Bronchial epithelial cell (primary cell): Measurements from ENCODE around the gene HSD17B1. TPM values are rescaled to one million over a fixed set of nuclear protein-coding genes. Genes with fewer than 3 reads are reported as not detected.

Experiments used
- DNase-seq: peaks from one replicate; pipeline ENCODE4 v3.0.0-alpha.2; 2010; ENCODE audit warnings: low read depth
- FAIRE-seq: peaks from 2 replicates; lab custom pipeline; 2011; peaks lifted over from hg19 to GRCh38; lab: Jason Lieb, UNC
- H3K27me3 ChIP-seq: 2 replicates; pipeline ENCODE4 v1.5.1; 2011; ENCODE audit warnings: low read length; ENCODE audit not compliant: control insufficient read depth, insufficient read depth
- H3K36me3 ChIP-seq: 2 replicates; pipeline ENCODE4 v1.5.1; 2011; ENCODE audit warnings: low read length; ENCODE audit not compliant: control insufficient read depth, insufficient read depth
- H3K4me3 ChIP-seq: 2 replicates; pipeline ENCODE4 v1.5.1; 2011; ENCODE audit warnings: mild to moderate bottlenecking, low read depth, low read length, control low read depth
- total RNA-seq: library from RNA; depleted of rRNA; stranded (reverse); fragments of >200 nt; gene quantifications from 2 replicates; pipeline ENCODE4 v1.2.1, GENCODE V29; 2014
- TF ChIP-seq, protein P1 (sequence below): IDR thresholded peaks from 2 replicates; pipeline ENCODE4 v1.5.1; 2011; ENCODE audit warnings: mild to moderate bottlenecking, moderate library complexity, low read length, control low read depth, inconsistent platforms; ENCODE audit not compliant: insufficient read depth, severe bottlenecking

The HSD17B1 gene
- total RNA-seq, 1 donor from 2014 or later: 7.4 TPM

DNA sequence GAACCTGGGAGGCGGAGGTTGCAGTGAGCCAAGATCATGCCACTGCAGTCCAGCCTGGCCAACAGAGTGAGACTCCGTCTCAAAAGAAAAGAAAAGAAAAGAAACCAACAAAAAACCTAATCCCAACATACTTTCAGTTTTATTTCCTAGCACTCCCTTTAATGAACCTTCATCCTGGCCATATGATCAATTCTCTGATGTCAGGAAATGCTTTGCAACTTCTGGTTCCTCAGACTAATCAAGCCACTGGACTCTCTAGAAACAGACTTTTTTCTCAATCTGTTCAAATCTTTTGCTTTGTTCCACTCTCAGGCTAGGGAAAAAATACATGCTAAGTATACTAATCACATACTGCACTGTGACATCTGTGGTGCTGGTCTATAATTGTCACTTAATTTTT lies 38.2 kb downstream of the HSD17B1 start:
- H3K4me3 ChIP-seq: no peak overlapping the region
- H3K27me3 ChIP-seq: no peaks in the 10 kb centered on the region
- DNase-seq: no peak
- TF ChIP-seq, protein P1, sequence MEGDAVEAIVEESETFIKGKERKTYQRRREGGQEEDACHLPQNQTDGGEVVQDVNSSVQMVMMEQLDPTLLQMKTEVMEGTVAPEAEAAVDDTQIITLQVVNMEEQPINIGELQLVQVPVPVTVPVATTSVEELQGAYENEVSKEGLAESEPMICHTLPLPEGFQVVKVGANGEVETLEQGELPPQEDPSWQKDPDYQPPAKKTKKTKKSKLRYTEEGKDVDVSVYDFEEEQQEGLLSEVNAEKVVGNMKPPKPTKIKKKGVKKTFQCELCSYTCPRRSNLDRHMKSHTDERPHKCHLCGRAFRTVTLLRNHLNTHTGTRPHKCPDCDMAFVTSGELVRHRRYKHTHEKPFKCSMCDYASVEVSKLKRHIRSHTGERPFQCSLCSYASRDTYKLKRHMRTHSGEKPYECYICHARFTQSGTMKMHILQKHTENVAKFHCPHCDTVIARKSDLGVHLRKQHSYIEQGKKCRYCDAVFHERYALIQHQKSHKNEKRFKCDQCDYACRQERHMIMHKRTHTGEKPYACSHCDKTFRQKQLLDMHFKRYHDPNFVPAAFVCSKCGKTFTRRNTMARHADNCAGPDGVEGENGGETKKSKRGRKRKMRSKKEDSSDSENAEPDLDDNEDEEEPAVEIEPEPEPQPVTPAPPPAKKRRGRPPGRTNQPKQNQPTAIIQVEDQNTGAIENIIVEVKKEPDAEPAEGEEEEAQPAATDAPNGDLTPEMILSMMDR: no peak
- no peak for FAIRE-seq
- H3K36me3 ChIP-seq: peaks cover 5% of the 10 kb centered on the region

DNA sequence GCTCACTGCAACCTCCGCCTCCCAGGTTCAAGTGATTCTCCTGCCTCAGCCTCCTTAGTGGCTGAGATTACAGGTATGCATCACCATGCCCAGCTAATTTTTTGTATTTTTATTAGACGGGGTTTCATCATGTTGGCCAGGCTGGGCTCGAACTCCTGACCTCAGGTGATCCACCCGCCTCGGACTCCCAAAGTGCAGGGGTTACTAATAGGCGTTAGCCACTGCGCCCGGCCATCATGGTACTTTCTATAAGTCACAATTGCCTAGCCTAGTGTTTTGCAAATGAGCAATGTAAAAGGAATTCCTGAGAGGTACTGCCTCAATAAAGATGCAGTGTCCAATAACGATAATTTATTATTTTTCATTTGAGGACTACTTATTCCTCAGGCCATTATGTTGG lies 38.7 kb downstream of the HSD17B1 start:
- peaks cover 3% of the 10 kb centered on the region for H3K36me3 ChIP-seq
- no peak overlapping the region for H3K4me3 ChIP-seq
- no peak for FAIRE-seq
- no peak for DNase-seq
- TF ChIP-seq, protein P1: no peak
- H3K27me3 ChIP-seq: no peaks in the 10 kb centered on the region

DNA sequence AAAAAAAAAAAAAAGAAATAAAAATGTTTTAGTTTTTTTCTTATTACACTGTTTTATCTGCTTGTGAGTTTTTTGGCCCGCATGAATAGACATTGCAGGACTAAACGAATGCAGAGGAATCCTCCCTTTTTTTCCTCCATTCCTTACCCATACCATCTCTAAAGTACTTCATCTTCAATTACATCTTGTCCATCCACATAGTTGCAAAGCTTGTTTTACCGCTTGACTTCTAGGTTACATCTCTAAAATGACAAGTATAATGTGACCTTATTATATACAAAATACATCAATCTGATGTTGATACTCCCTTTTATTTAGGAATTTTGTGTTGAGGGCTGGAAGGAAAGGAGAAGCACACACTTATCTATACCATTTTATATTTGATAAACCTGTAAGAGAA lies 43.7 kb downstream of the HSD17B1 start:
- TF ChIP-seq, protein P1: no peak
- H3K36me3 ChIP-seq: peaks cover 3% of the 10 kb centered on the region
- no peaks in the 10 kb centered on the region for H3K27me3 ChIP-seq
- DNase-seq: no peak
- no peak for FAIRE-seq
- no peak overlapping the region for H3K4me3 ChIP-seq

DNA sequence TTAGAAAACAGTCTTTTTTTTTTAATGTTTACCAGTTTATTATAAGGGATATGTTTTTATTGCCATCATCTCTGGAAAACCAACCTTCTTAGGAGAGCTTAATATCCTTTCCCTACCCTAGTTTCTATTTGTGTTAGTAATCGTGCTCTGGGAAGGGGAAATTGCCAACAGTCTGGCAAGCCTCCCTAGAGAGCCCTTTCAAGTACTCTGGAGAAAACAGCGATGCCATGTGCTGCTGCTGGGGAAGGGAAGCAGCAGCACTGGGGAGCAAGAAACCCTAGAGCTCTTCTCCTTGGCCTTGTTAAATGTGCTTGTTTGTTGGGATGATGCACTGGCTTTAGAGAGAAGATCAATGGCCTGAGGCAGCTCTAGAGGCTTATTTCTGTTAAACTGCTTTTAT lies 46.2 kb downstream of the HSD17B1 start:
- no peak for FAIRE-seq
- TF ChIP-seq, protein P1: no peak

DNA sequence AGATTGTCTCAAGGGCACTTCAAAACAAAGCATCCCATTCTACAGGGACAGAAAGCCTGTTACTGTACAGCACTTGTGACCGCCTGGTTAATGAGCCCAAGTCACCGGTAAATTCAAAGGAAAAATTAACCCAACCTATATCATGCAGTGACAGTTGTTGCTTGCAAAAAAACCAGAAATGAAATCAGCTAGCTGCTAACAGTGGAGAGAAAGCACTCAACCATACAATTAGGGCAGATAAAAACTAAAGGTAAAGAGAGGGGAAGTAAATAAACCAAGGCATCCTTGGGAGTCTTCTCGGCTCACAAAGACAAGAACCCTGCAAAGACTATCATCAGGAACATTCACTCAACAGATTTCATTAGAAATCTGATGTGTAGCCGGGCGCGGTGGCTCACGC lies 50.6 kb downstream of the HSD17B1 start:
- no peak for FAIRE-seq
- H3K27me3 ChIP-seq: no peaks in the 10 kb centered on the region
- TF ChIP-seq, protein P1: no peak
- H3K36me3 ChIP-seq: peaks cover 3% of the 10 kb centered on the region
- DNase-seq: no peak
- no peak overlapping the region for H3K4me3 ChIP-seq

More for the DNA sequence above, 46.2 kb downstream of the HSD17B1 start:
- no peak for DNase-seq
- Histone ChIP-seq H3K4me3 (no peak overlapping the region), H3K36me3 (peaks cover 3% of the 10 kb centered on the region), H3K27me3 (no peaks in the 10 kb centered on the region)

Other genes starting within 250 kb of the HSD17B1 start
- 40.0 and 56.6 TPM in 2 replicates for gene STAT3, start 164.5 kb upstream of the HSD17B1 start, total RNA-seq
- gene CAVIN1, start 129.7 kb upstream of the HSD17B1 start, total RNA-seq: 126 and 159 TPM in 2 replicates
- 20.0 and 54.2 TPM in 2 replicates for gene ATP6V0A1, start 94.0 kb upstream of the HSD17B1 start, total RNA-seq
- 8.4 and 14.2 TPM in 2 replicates for gene NAGLU, start 16.7 kb upstream of the HSD17B1 start, total RNA-seq
- 9.0 and 18.4 TPM in 2 replicates for gene COASY, start 9.2 kb downstream of the HSD17B1 start, total RNA-seq
- 28.3 and 33.2 TPM in 2 replicates for gene MLX, start 14.2 kb downstream of the HSD17B1 start, total RNA-seq
- gene PSMC3IP, start 24.8 kb downstream of the HSD17B1 start, total RNA-seq: 1.3 and 2.0 TPM in 2 replicates
- gene RETREG3, start 56.5 kb downstream of the HSD17B1 start, total RNA-seq: 66.1 and 69.3 TPM in 2 replicates
- gene TUBG1, start 56.8 kb downstream of the HSD17B1 start, total RNA-seq: 12.1 and 21.5 TPM in 2 replicates
- 5.3 and 6.7 TPM in 2 replicates for gene TUBG2, start 106.4 kb downstream of the HSD17B1 start, total RNA-seq
- 15.3 and 26.9 TPM in 2 replicates for gene PLEKHH3, start 124.1 kb downstream of the HSD17B1 start, total RNA-seq
- 0.13 TPM in 1 of 2 replicates, not detected in the other for gene CCR10, start 128.9 kb downstream of the HSD17B1 start, total RNA-seq
- 0.51 and 0.53 TPM in 2 replicates for gene CNTNAP1, start 129.6 kb downstream of the HSD17B1 start, total RNA-seq
- gene EZH1, start 192.1 kb downstream of the HSD17B1 start, total RNA-seq: 16.1 and 18.2 TPM in 2 replicates
- gene RAMP2, start 208.3 kb downstream of the HSD17B1 start, total RNA-seq: not detected in 2 replicates
- gene VPS25, start 220.5 kb downstream of the HSD17B1 start, total RNA-seq: 65.3 and 76.0 TPM in 2 replicates
- gene WNK4, start 227.7 kb downstream of the HSD17B1 start, total RNA-seq: under 0.01 and 0.13 TPM in 2 replicates
- gene COA3, start 245.8 kb downstream of the HSD17B1 start, total RNA-seq: 59.8 and 69.6 TPM in 2 replicates
- gene CNTD1, start 245.9 kb downstream of the HSD17B1 start, total RNA-seq: not detected in 2 replicates